Gastroesophageal sphincter (tissue), 3 donors: ENCODE measurements around the gene ZNF789.
A peak's percentile ranks its signal among the peaks of the same experiment; 100 is the strongest.

ENCODE experiments used
- EP300 ChIP-seq: sonication (generic); formaldehyde crosslinking; IDR thresholded peaks from one replicate; pipeline ENCODE4 v1.6.1; 2017; ENCODE audit warnings: antibody characterized with exemption, mild to moderate bottlenecking
- POLR2A ChIP-seq, 2 donors: fragments of 450-650 bp; IDR thresholded peaks; one replicate each; pipeline ENCODE4 v1.6.1; 2017; ENCODE audit warnings: antibody characterized with exemption in 2 of 2, mild to moderate bottlenecking in 2 of 2, moderate library complexity in 1 of 2
- POLR2AphosphoS5 ChIP-seq: sonication (generic); formaldehyde crosslinking; IDR thresholded peaks from one replicate; pipeline ENCODE4 v1.6.1; 2017; ENCODE audit warnings: antibody characterized with exemption
- TF ChIP-seq, protein P1 (sequence below), 4 experiments: fragments of 200-600 bp in 2 of 4; fragments of 450-650 bp in 2 of 4; sonication (generic) in 1 of 4; IDR thresholded peaks; one replicate each; pipeline ENCODE4 v1.5.1; 2017 to 2019; ENCODE audit warnings: antibody characterized with exemption in 4 of 4, mild to moderate bottlenecking in 2 of 4, moderate library complexity in 2 of 4

DNA sequence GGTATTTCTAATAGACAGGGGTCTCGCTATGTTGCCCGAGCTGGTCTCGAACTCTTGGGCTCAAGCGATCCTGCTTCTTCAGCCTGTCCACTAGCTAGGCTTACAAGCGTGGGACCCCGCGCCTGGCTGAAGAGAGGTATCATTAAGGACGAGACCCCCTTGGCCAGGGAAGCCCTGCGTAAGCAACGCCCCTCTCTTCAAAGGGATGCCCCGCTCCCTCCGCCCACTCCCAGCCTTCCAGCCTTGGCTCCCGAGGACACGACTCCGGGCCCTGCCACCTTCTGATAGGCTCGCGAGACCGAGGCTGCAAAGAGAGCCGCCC lies 31.6 kb downstream of the ZNF789 start:
- TF ChIP-seq POLR2A (IDR thresholded peaks at IDR 0.05) (peak in 1 of 2 donors; percentile 15), POLR2AphosphoS5 (no peak), EP300 (no peak)
- TF ChIP-seq, protein P1, sequence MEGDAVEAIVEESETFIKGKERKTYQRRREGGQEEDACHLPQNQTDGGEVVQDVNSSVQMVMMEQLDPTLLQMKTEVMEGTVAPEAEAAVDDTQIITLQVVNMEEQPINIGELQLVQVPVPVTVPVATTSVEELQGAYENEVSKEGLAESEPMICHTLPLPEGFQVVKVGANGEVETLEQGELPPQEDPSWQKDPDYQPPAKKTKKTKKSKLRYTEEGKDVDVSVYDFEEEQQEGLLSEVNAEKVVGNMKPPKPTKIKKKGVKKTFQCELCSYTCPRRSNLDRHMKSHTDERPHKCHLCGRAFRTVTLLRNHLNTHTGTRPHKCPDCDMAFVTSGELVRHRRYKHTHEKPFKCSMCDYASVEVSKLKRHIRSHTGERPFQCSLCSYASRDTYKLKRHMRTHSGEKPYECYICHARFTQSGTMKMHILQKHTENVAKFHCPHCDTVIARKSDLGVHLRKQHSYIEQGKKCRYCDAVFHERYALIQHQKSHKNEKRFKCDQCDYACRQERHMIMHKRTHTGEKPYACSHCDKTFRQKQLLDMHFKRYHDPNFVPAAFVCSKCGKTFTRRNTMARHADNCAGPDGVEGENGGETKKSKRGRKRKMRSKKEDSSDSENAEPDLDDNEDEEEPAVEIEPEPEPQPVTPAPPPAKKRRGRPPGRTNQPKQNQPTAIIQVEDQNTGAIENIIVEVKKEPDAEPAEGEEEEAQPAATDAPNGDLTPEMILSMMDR (IDR thresholded peaks at IDR 0.05), result no peak
